Spleen (tissue), 7 donors: ENCODE results near the gene TBCB.

Experiments used
- POLR2A ChIP-seq, 3 donors: fragments of 450-650 bp; IDR thresholded peaks; one replicate each; pipeline ENCODE4 v1.5.1; 2017; ENCODE audit warnings: antibody characterized with exemption in 3 of 3, mild to moderate bottlenecking in 1 of 3
- TF ChIP-seq, protein P1 (sequence below), 11 experiments: fragments of 200-600 bp in 7 of 11; fragments of 450-650 bp in 4 of 11; sonication (generic) in 4 of 11; IDR thresholded peaks in 8 of 11; conservative IDR thresholded peaks in 3 of 11; 1 replicate in 7 of 11; 2 replicates in 4 of 11; pipeline versions ENCODE4 v1.4.0 to v1.8.0; 2016 to 2021; ENCODE audit warnings: antibody characterized with exemption in 11 of 11, inconsistent platforms in 4 of 11, mild to moderate bottlenecking in 1 of 11
- donor health status: DM: no; HTN: no; CAD: no; lungs with moderate emphysema.
- donor health status: DM: no; HTN: no; CAD: no.
- donor health status: DM: no; HTN: no; CAD: no.

DNA sequence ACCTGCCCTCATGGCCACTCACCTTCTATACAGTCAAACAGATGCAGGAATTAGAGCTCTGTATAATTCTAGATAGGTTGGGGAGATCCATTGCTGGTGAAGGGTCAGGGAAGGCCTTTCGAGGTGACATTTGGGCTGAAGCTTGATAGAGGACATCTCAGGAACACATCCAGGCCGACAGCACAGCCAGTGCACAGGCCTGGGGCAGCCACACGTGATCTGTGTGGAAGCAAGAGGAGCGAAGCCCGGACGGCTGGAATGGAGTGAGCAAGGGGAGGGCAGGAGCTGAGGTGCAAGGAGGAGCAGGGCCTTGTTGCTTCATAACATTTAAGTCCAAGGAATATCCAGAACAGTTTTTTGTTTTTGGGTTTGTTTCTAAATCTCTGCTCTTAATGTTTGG is 8.8 kb upstream of the TBCB start:
- TF ChIP-seq, protein P1, sequence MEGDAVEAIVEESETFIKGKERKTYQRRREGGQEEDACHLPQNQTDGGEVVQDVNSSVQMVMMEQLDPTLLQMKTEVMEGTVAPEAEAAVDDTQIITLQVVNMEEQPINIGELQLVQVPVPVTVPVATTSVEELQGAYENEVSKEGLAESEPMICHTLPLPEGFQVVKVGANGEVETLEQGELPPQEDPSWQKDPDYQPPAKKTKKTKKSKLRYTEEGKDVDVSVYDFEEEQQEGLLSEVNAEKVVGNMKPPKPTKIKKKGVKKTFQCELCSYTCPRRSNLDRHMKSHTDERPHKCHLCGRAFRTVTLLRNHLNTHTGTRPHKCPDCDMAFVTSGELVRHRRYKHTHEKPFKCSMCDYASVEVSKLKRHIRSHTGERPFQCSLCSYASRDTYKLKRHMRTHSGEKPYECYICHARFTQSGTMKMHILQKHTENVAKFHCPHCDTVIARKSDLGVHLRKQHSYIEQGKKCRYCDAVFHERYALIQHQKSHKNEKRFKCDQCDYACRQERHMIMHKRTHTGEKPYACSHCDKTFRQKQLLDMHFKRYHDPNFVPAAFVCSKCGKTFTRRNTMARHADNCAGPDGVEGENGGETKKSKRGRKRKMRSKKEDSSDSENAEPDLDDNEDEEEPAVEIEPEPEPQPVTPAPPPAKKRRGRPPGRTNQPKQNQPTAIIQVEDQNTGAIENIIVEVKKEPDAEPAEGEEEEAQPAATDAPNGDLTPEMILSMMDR (IDR thresholded peaks at IDR 0.05 in 8 of 11, conservative IDR thresholded peaks at IDR 0.05 in 3 of 11) = no peak
- no peak for TF ChIP-seq POLR2A (IDR thresholded peaks at IDR 0.05)
